ENCODE measurements around the gene RRP8.

The RRP8 gene

DNA sequence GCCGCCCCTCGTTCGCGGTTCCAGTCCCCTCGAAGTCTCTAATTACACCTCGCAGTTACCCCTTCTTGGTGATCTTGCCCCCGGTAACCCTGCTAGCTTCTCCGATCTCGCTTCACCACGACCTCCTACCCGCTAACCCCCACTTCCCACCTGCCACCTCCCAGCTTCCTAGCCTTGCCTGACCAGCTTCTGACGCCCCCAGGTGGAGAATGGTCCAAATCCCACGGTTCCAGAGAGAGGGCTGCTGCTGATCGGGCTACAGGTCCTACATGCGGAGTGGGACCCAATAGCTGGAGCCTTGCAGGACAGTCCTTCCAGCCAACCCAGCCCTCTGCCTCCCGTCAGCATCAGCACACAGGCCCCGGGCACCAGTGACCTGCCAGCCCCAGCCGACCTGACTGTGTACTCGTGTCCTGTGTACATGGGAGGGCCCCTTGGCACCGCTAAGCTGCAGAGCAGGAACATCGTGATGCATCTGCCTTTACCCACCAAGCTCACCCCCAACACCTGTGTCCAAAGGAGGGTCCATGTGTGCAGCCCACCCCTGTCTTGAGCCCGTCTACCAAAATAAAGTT, 31.9 kb downstream of the RRP8 start:
- Histone ChIP-seq H3K4me2 (ENCODE audit: low read depth, low read length, poor library complexity, severe bottlenecking) (no peak overlapping the region), H3K79me2 (ENCODE audit: insufficient read depth, low read length) (no peaks in the 10 kb centered on the region), H3K4me3 (ENCODE audit: insufficient read depth, low read length, poor library complexity, severe bottlenecking) (no peak overlapping the region), H3K9me2 (replicated peaks; ENCODE audit: insufficient read depth, low read length) (no peaks in the 10 kb centered on the region), H4K20me1 (ENCODE audit: low read depth, low read length) (no peaks in the 10 kb centered on the region), H3F3A (ENCODE audit: insufficient read depth) (no peaks in the 10 kb centered on the region), H2AFZ (ENCODE audit: low read depth, low read length, severe bottlenecking) (no peak overlapping the region), H3K27ac (ENCODE audit: low read depth, low read length) (no peak overlapping the region), H3K9ac (ENCODE audit: low read length) (no peak overlapping the region), H3K9me3 (ENCODE audit: insufficient read depth, low read length) (no peaks in the 10 kb centered on the region), H3K27me3 (ENCODE audit: low read length) (no peaks in the 10 kb centered on the region), H3K36me3 (ENCODE audit: low read length) (no peaks in the 10 kb centered on the region)
- TF ChIP-seq EZH2phosphoT487 (conservative IDR thresholded peaks at IDR 0.05; ENCODE audit: low read length) (no peak), CTCF (IDR thresholded peaks at IDR 0.05; ENCODE audit: insufficient read depth, low read length, poor library complexity, severe bottlenecking) (no peak)

- Histone ChIP-seq H3F3A (ENCODE audit: insufficient read depth) (no peaks in the 10 kb centered on the region), H3K9ac (ENCODE audit: low read length) (no peak overlapping the region), H3K27me3 (ENCODE audit: low read length) (no peaks in the 10 kb centered on the region), H3K27ac (ENCODE audit: low read depth, low read length) (no peak overlapping the region), H3K36me3 (ENCODE audit: low read length) (no peaks in the 10 kb centered on the region), H3K4me2 (ENCODE audit: low read depth, low read length, poor library complexity, severe bottlenecking) (no peak overlapping the region), H4K20me1 (ENCODE audit: low read depth, low read length) (no peaks in the 10 kb centered on the region), H3K4me3 (ENCODE audit: insufficient read depth, low read length, poor library complexity, severe bottlenecking) (no peak overlapping the region), H3K9me3 (ENCODE audit: insufficient read depth, low read length) (no peaks in the 10 kb centered on the region), H3K9me2 (replicated peaks; ENCODE audit: insufficient read depth, low read length) (no peaks in the 10 kb centered on the region), H2AFZ (ENCODE audit: low read depth, low read length, severe bottlenecking) (no peak overlapping the region), H3K79me2 (ENCODE audit: insufficient read depth, low read length) (no peaks in the 10 kb centered on the region)
- TF ChIP-seq EZH2phosphoT487 (conservative IDR thresholded peaks at IDR 0.05; ENCODE audit: low read length): no peak
- no peak for TF ChIP-seq CTCF (IDR thresholded peaks at IDR 0.05; ENCODE audit: insufficient read depth, low read length, poor library complexity, severe bottlenecking)
These were observed 32.6 kb downstream of the RRP8 start for GRCh38 chr11:6570691-6571427.

- Histone ChIP-seq H3K4me3 (ENCODE audit: insufficient read depth, low read length, poor library complexity, severe bottlenecking) (no peak overlapping the region), H3K27ac (ENCODE audit: low read depth, low read length) (no peak overlapping the region), H3K9me2 (replicated peaks; ENCODE audit: insufficient read depth, low read length) (no peaks in the 10 kb centered on the region), H3K9me3 (ENCODE audit: insufficient read depth, low read length) (no peaks in the 10 kb centered on the region), H4K20me1 (ENCODE audit: low read depth, low read length) (no peaks in the 10 kb centered on the region), H3K27me3 (ENCODE audit: low read length) (no peaks in the 10 kb centered on the region), H3K36me3 (ENCODE audit: low read length) (no peaks in the 10 kb centered on the region), H2AFZ (ENCODE audit: low read depth, low read length, severe bottlenecking) (no peak overlapping the region), H3K9ac (ENCODE audit: low read length) (no peak overlapping the region), H3K79me2 (ENCODE audit: insufficient read depth, low read length) (no peaks in the 10 kb centered on the region), H3F3A (ENCODE audit: insufficient read depth) (no peaks in the 10 kb centered on the region), H3K4me2 (ENCODE audit: low read depth, low read length, poor library complexity, severe bottlenecking) (no peak overlapping the region)
- no peak for TF ChIP-seq EZH2phosphoT487 (conservative IDR thresholded peaks at IDR 0.05; ENCODE audit: low read length)
These were observed 33.7 kb downstream of the RRP8 start for GRCh38 chr11:6569706-6570105.

All from SU-DHL-6 (cell line).